WI38 (cell line): Measurements from ENCODE around the gene ERF.

Experiments used
- H3K4me3 ChIP-seq: 2 replicates; pipeline ENCODE4 v1.5.1; 2011; ENCODE audit warnings: low read depth, mild to moderate bottlenecking, control low read depth, low read length
- CTCF ChIP-seq: IDR thresholded peaks from 2 replicates; pipeline ENCODE4 v1.5.1; 2012; ENCODE audit warnings: low read depth, mild to moderate bottlenecking, control low read depth, low read length

Gene ERF

GRCh38 chr19:42202290-42202880 is 52.5 kb downstream of the ERF start:
- no peak overlapping the region for H3K4me3 ChIP-seq
- TF ChIP-seq CTCF, result no peak

GRCh38 chr19:42201489-42202289 is 53.2 kb downstream of the ERF start:
- no peak overlapping the region for H3K4me3 ChIP-seq
- TF ChIP-seq CTCF, result no peak

GRCh38 chr19:42200116-42200715 is 54.7 kb downstream of the ERF start:
- TF ChIP-seq CTCF, result no peak

GRCh38 chr19:42199440-42200115 is 55.4 kb downstream of the ERF start:
- no peak for TF ChIP-seq CTCF
- H3K4me3 ChIP-seq, result no peak overlapping the region

More at GRCh38 chr19:42200116-42200715, 54.7 kb downstream of the ERF start:
- no peak overlapping the region for H3K4me3 ChIP-seq

GRCh38 chr19:42198676-42199439 is 56.1 kb downstream of the ERF start:
- TF ChIP-seq CTCF, result no peak
- no peak overlapping the region for H3K4me3 ChIP-seq
